D721Med (cell line): ENCODE measurements around the gene SHC1.

Experiments used
- DNase-seq: peaks from one replicate; pipeline ENCODE4 v3.0.0; 2011; ENCODE audit warnings: low spot score; ENCODE audit not compliant: insufficient read length
- FAIRE-seq: peaks from 2 replicates; lab custom pipeline; 2011; peaks lifted over from hg19 to GRCh38; lab: Jason Lieb, UNC
- CTCF ChIP-seq: IDR thresholded peaks from 2 replicates; pipeline ENCODE4 v1.5.1; 2012; ENCODE audit warnings: mild to moderate bottlenecking, control low read depth; ENCODE audit not compliant: insufficient read depth; ENCODE audit errors: missing control alignments

Gene SHC1

GRCh38 chr1:154973344-154974101 lies 3.0 kb upstream of the SHC1 start:
- FAIRE-seq: no peak

GRCh38 chr1:154972517-154973343 lies 2.2 kb upstream of the SHC1 start:
- FAIRE-seq (no peak), DNase-seq (no peak)
- TF ChIP-seq CTCF: no peak

More at GRCh38 chr1:154973344-154974101, 3.0 kb upstream of the SHC1 start:
- TF ChIP-seq CTCF: peak; percentile 35
- peak; percentile 82 for DNase-seq

GRCh38 chr1:154972213-154972516 lies 1.6 kb upstream of the SHC1 start:
- no peak for FAIRE-seq
- no peak for DNase-seq
- TF ChIP-seq CTCF: no peak

GRCh38 chr1:154971341-154971998 lies 923 bp upstream of the SHC1 start:
- no peak for TF ChIP-seq CTCF
- FAIRE-seq: no peak
- no peak for DNase-seq

- no peak for DNase-seq
- no peak for TF ChIP-seq CTCF
- no peak for FAIRE-seq
These were observed 591 bp downstream of the SHC1 start for GRCh38 chr1:154969860-154970452.

- no peak for TF ChIP-seq CTCF
- DNase-seq: no peak
- FAIRE-seq: no peak
These were observed 1.3 kb downstream of the SHC1 start for GRCh38 chr1:154969246-154969645.
